GM10266 (cell line): Measurements from ENCODE around the gene TYSND1.
"Not testable (repeated sequence)": the region's sequence is repeated elsewhere in the genome, so short reads cannot be mapped to it uniquely, and the experiment has no call there.

Experiments
- DNase-seq: peaks from one replicate; pipeline ENCODE4 v3.0.0; 2012; ENCODE audit errors: extremely low spot score
- CTCF ChIP-seq: IDR thresholded peaks from 2 replicates; pipeline ENCODE4 v1.5.1; 2012; ENCODE audit warnings: mild to moderate bottlenecking, low read depth; ENCODE audit not compliant: control insufficient read depth, insufficient read depth; ENCODE audit errors: missing control alignments

The TYSND1 gene

GRCh38 chr10:70163448-70163847, 16.9 kb upstream of the TYSND1 start:
- TF ChIP-seq CTCF, result no peak
- DNase-seq, result no peak

GRCh38 chr10:70162892-70163201, 16.3 kb upstream of the TYSND1 start:
- DNase-seq, result peak; percentile 69
- no peak for TF ChIP-seq CTCF

GRCh38 chr10:70162151-70162891, 15.8 kb upstream of the TYSND1 start:
- no peak for TF ChIP-seq CTCF
- DNase-seq, result no peak

- no peak for DNase-seq
- no peak for TF ChIP-seq CTCF
Observed at GRCh38 chr10:70160798-70161197, 14.3 kb upstream of the TYSND1 start.

GRCh38 chr10:70159366-70159765, 12.9 kb upstream of the TYSND1 start:
- DNase-seq, result not testable (repeated sequence)

- DNase-seq, result no peak
- TF ChIP-seq CTCF, result no peak
Observed at GRCh38 chr10:70158113-70158512, 11.6 kb upstream of the TYSND1 start.

- no peak for TF ChIP-seq CTCF
- DNase-seq, result no peak
Observed at GRCh38 chr10:70155255-70155838, 8.8 kb upstream of the TYSND1 start.
